ENCODE results near the gene ZNF69. TPM values are rescaled to one million over a fixed set of nuclear protein-coding genes. Genes with fewer than 3 reads are reported as not detected.
A peak's percentile ranks its signal among the peaks of the same experiment; 100 is the strongest.
"Not testable (repeated sequence)": the region's sequence is repeated elsewhere in the genome, so short reads cannot be mapped to it uniquely, and the experiment has no call there.

ZNF69 gene
- polyA plus RNA-seq, 2 donors: 0.36 to 1.2 TPM

- H3K36me3 ChIP-seq (ENCODE audit: control insufficient read depth in 2 of 2, insufficient read depth in 2 of 2, low read length in 1 of 2); H3K4me1 ChIP-seq (ENCODE audit: control insufficient read depth in 2 of 2, insufficient read depth in 2 of 2, low read length in 1 of 2); H3K9me3 ChIP-seq (ENCODE audit: control insufficient read depth in 2 of 2, insufficient read depth in 1 of 2, low read depth in 1 of 2, low read length in 1 of 2); H3K27me3 ChIP-seq (ENCODE audit: control insufficient read depth in 1 of 2, insufficient read depth in 2 of 2, low read length in 2 of 2): not testable (repeated sequence)
- peak overlapping the region; percentile 95 to 99 for H3K27ac ChIP-seq (ENCODE audit: low read depth in 2 of 2, low read length in 1 of 2)
- peak overlapping the region; percentile 80 to 97 for H3K4me3 ChIP-seq (ENCODE audit: low read depth in 1 of 2, low read length in 2 of 2)
- WGBS, 2 donors: 5 to 6% methylated on average over 10 of the region's 10 CpGs
Observed at GRCh38 chr19:11925651-11926187, 38.1 kb downstream of the ZNF69 start.

DNA sequence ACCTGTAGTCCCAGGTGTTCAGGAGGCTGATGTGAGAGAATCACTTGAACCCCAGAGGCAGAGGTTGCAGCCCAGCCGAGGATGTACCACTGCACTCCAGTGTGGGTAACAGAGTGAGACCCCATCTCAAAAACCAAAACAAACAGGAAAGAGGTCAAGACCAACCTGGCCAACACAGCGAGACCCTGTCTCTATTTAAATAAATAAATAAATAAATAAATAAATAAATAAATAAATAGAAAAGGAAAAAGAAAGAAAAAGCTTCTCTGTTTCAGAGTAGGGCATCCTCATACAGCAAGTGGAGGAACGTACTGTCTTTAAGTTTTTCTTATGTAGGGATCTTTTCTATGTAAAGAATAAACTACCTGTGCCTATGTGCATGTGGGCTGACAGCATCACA is 39.6 kb downstream of the ZNF69 start:
- no peaks in the 10 kb centered on the region for H3K27me3 ChIP-seq (ENCODE audit: control insufficient read depth in 1 of 2, insufficient read depth in 2 of 2, low read length in 2 of 2)
- no peaks in the 10 kb centered on the region for H3K9me3 ChIP-seq (ENCODE audit: control insufficient read depth in 2 of 2, insufficient read depth in 1 of 2, low read depth in 1 of 2, low read length in 1 of 2)
- no peaks in the 10 kb centered on the region for H3K4me1 ChIP-seq (ENCODE audit: control insufficient read depth in 2 of 2, insufficient read depth in 2 of 2, low read length in 1 of 2)
- 88 to 91% methylated on average over 3 of the region's 3 CpGs for WGBS, 2 donors
- no peaks in the 10 kb centered on the region for H3K36me3 ChIP-seq (ENCODE audit: control insufficient read depth in 2 of 2, insufficient read depth in 2 of 2, low read length in 1 of 2)
- H3K4me3 ChIP-seq (ENCODE audit: low read depth in 1 of 2, low read length in 2 of 2): no peak overlapping the region
- H3K27ac ChIP-seq (ENCODE audit: low read depth in 2 of 2, low read length in 1 of 2): no peak overlapping the region

GRCh38 chr19:11931051-11931450 is 43.5 kb downstream of the ZNF69 start:
- WGBS, 2 donors: 82 to 90% methylated on average over 3 of the region's 3 CpGs
- no peaks in the 10 kb centered on the region for H3K4me1 ChIP-seq (ENCODE audit: control insufficient read depth in 2 of 2, insufficient read depth in 2 of 2, low read length in 1 of 2)
- no peak overlapping the region for H3K27ac ChIP-seq (ENCODE audit: low read depth in 2 of 2, low read length in 1 of 2)
- H3K36me3 ChIP-seq (ENCODE audit: control insufficient read depth in 2 of 2, insufficient read depth in 2 of 2, low read length in 1 of 2): no peaks in the 10 kb centered on the region
- peaks cover 0 to 6% of the 10 kb centered on the region in 2 donors for H3K9me3 ChIP-seq (ENCODE audit: control insufficient read depth in 2 of 2, insufficient read depth in 1 of 2, low read depth in 1 of 2, low read length in 1 of 2)
- no peaks in the 10 kb centered on the region for H3K27me3 ChIP-seq (ENCODE audit: control insufficient read depth in 1 of 2, insufficient read depth in 2 of 2, low read length in 2 of 2)
- H3K4me3 ChIP-seq (ENCODE audit: low read depth in 1 of 2, low read length in 2 of 2): no peak overlapping the region

GRCh38 chr19:11931513-11931912 is 43.9 kb downstream of the ZNF69 start:
- Histone ChIP-seq H3K9me3 (ENCODE audit: control insufficient read depth in 2 of 2, insufficient read depth in 1 of 2, low read depth in 1 of 2, low read length in 1 of 2) (peaks cover 0 to 6% of the 10 kb centered on the region in 2 donors), H3K27ac (ENCODE audit: low read depth in 2 of 2, low read length in 1 of 2) (no peak overlapping the region), H3K27me3 (ENCODE audit: control insufficient read depth in 1 of 2, insufficient read depth in 2 of 2, low read length in 2 of 2) (no peaks in the 10 kb centered on the region), H3K36me3 (ENCODE audit: control insufficient read depth in 2 of 2, insufficient read depth in 2 of 2, low read length in 1 of 2) (no peaks in the 10 kb centered on the region), H3K4me3 (ENCODE audit: low read depth in 1 of 2, low read length in 2 of 2) (no peak overlapping the region), H3K4me1 (ENCODE audit: control insufficient read depth in 2 of 2, insufficient read depth in 2 of 2, low read length in 1 of 2) (no peaks in the 10 kb centered on the region)
- 95 to 96% methylated on average over 3 of the region's 3 CpGs for WGBS, 2 donors

DNA sequence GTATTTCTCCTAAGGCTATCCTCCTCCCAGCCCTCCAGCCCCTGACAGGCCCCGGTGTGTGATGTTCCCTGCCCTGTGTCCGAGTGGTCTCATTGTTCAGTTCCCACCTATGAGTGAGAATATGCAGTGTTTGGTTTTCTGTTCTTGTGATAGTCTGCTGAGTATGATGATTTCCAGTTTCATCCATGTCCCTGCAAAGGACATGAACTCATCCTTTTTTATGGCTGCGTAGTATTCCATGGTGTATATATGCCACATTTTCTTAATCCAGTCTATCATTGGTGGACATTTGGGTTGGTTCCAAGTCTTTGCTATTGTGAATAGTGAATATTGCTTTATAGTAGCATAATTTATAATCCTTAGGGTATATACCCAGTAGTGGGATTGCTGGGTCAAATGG is 48.2 kb downstream of the ZNF69 start:
- H3K27me3 ChIP-seq (ENCODE audit: control insufficient read depth in 1 of 2, insufficient read depth in 2 of 2, low read length in 2 of 2); H3K4me3 ChIP-seq (ENCODE audit: low read depth in 1 of 2, low read length in 2 of 2); H3K4me1 ChIP-seq (ENCODE audit: control insufficient read depth in 2 of 2, insufficient read depth in 2 of 2, low read length in 1 of 2); H3K36me3 ChIP-seq (ENCODE audit: control insufficient read depth in 2 of 2, insufficient read depth in 2 of 2, low read length in 1 of 2); H3K27ac ChIP-seq (ENCODE audit: low read depth in 2 of 2, low read length in 1 of 2): not testable (repeated sequence)
- WGBS, 2 donors: 98 to 99% methylated on average over 3 of the region's 3 CpGs
- peaks cover 0 to 11% of the 10 kb centered on the region in 2 donors for H3K9me3 ChIP-seq (ENCODE audit: control insufficient read depth in 2 of 2, insufficient read depth in 1 of 2, low read depth in 1 of 2, low read length in 1 of 2)

DNA sequence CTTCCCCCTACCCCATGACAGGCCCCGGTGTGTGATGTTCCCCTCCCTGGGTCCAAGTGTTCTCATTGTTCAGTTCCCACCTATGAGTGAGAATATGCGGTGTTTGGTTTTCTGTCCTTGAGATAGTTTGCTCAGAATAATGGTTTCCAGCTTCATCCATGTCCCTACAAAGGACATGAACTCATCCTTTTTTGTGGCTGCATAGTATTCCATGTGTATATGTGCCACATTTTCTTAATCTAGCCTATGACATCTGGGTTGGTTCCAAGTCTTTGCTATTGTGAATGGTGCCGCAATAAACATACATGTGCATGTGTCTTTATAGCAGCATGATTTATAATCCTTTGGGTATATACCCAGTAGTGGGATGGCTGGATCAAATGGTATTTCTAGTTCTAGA is 50.8 kb downstream of the ZNF69 start:
- H3K27me3 ChIP-seq (ENCODE audit: control insufficient read depth in 1 of 2, insufficient read depth in 2 of 2, low read length in 2 of 2); H3K27ac ChIP-seq (ENCODE audit: low read depth in 2 of 2, low read length in 1 of 2); H3K4me1 ChIP-seq (ENCODE audit: control insufficient read depth in 2 of 2, insufficient read depth in 2 of 2, low read length in 1 of 2); H3K36me3 ChIP-seq (ENCODE audit: control insufficient read depth in 2 of 2, insufficient read depth in 2 of 2, low read length in 1 of 2); H3K4me3 ChIP-seq (ENCODE audit: low read depth in 1 of 2, low read length in 2 of 2): not testable (repeated sequence)
- 96% methylated on average over 3 of the region's 3 CpGs for WGBS, 2 donors
- peaks cover 7 to 23% of the 10 kb centered on the region in 2 donors for H3K9me3 ChIP-seq (ENCODE audit: control insufficient read depth in 2 of 2, insufficient read depth in 1 of 2, low read depth in 1 of 2, low read length in 1 of 2)

GRCh38 chr19:11941361-11941887 is 53.8 kb downstream of the ZNF69 start:
- not testable (repeated sequence) for H3K4me3 ChIP-seq (ENCODE audit: low read depth in 1 of 2, low read length in 2 of 2); H3K27ac ChIP-seq (ENCODE audit: low read depth in 2 of 2, low read length in 1 of 2); H3K27me3 ChIP-seq (ENCODE audit: control insufficient read depth in 1 of 2, insufficient read depth in 2 of 2, low read length in 2 of 2); H3K4me1 ChIP-seq (ENCODE audit: control insufficient read depth in 2 of 2, insufficient read depth in 2 of 2, low read length in 1 of 2)
- WGBS, 2 donors: 95 to 98% methylated on average over 27 to 29 of the region's 29 CpGs
- peaks cover 9 to 10% of the 10 kb centered on the region in 2 donors for H3K36me3 ChIP-seq (ENCODE audit: control insufficient read depth in 2 of 2, insufficient read depth in 2 of 2, low read length in 1 of 2)
- peaks cover 29 to 43% of the 10 kb centered on the region in 2 donors for H3K9me3 ChIP-seq (ENCODE audit: control insufficient read depth in 2 of 2, insufficient read depth in 1 of 2, low read depth in 1 of 2, low read length in 1 of 2)

DNA sequence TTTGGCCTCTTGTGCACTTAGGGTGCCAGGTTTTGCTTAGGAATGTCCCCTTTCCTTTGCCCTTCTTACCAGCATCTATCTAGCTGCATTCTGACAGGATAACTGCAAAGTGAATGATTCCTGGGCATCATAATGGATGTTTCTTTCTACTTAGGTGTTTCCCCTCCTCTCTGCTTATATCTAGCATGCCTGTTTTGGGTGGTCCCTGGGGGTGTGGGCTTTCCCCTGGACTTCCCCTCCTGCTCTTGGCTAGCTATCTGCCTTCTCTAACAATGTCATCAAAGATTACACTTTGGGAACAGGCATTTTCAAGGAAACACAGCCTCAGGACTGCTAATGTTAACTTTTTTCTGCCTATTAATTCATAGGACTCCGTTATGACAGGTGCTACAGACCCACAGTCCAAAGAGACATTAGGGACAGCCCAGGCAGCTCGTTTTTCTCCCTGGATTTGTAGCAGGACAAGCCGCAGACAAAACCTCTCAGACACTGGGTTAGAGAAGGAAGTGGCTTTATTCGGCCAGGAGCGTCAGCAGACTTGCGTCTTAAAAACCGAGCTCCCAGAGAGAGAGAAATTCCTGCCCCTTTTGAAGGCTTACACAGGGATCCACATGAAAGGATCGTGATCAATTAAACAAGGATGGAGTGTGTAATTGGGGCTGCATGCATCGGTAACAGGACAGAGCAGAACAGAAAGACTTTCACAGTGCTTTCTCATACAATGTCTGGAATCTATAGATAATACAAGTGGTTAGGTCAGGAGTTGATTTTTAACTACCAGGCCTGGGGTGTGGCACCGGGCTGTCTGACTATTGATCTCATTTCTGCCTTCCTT is 54.6 kb downstream of the ZNF69 start:
- Histone ChIP-seq H3K36me3 (ENCODE audit: control insufficient read depth in 2 of 2, insufficient read depth in 2 of 2, low read length in 1 of 2) (peaks cover 9 to 13% of the 10 kb centered on the region in 2 donors), H3K4me3 (ENCODE audit: low read depth in 1 of 2, low read length in 2 of 2) (no peak overlapping the region), H3K4me1 (ENCODE audit: control insufficient read depth in 2 of 2, insufficient read depth in 2 of 2, low read length in 1 of 2) (no peaks in the 10 kb centered on the region), H3K27me3 (ENCODE audit: control insufficient read depth in 1 of 2, insufficient read depth in 2 of 2, low read length in 2 of 2) (no peaks in the 10 kb centered on the region), H3K9me3 (ENCODE audit: control insufficient read depth in 2 of 2, insufficient read depth in 1 of 2, low read depth in 1 of 2, low read length in 1 of 2) (peaks cover 31 to 47% of the 10 kb centered on the region in 2 donors), H3K27ac (ENCODE audit: low read depth in 2 of 2, low read length in 1 of 2) (no peak overlapping the region)
- WGBS, 2 donors: 96 to 97% methylated on average over 10 of the region's 10 CpGs

- Histone ChIP-seq H3K4me3 (ENCODE audit: low read depth in 1 of 2, low read length in 2 of 2) (no peak overlapping the region), H3K27ac (ENCODE audit: low read depth in 2 of 2, low read length in 1 of 2) (no peak overlapping the region), H3K9me3 (ENCODE audit: control insufficient read depth in 2 of 2, insufficient read depth in 1 of 2, low read depth in 1 of 2, low read length in 1 of 2) (peaks cover 31 to 50% of the 10 kb centered on the region in 2 donors), H3K36me3 (ENCODE audit: control insufficient read depth in 2 of 2, insufficient read depth in 2 of 2, low read length in 1 of 2) (peaks cover 12 to 16% of the 10 kb centered on the region in 2 donors), H3K27me3 (ENCODE audit: control insufficient read depth in 1 of 2, insufficient read depth in 2 of 2, low read length in 2 of 2) (no peaks in the 10 kb centered on the region), H3K4me1 (ENCODE audit: control insufficient read depth in 2 of 2, insufficient read depth in 2 of 2, low read length in 1 of 2) (no peaks in the 10 kb centered on the region)
Observed at GRCh38 chr19:11942843-11943108, 55.2 kb downstream of the ZNF69 start.

- Histone ChIP-seq H3K36me3 (ENCODE audit: control insufficient read depth in 2 of 2, insufficient read depth in 2 of 2, low read length in 1 of 2) (peaks cover 24 to 26% of the 10 kb centered on the region in 2 donors), H3K27ac (ENCODE audit: low read depth in 2 of 2, low read length in 1 of 2) (no peak overlapping the region), H3K4me1 (ENCODE audit: control insufficient read depth in 2 of 2, insufficient read depth in 2 of 2, low read length in 1 of 2) (no peaks in the 10 kb centered on the region), H3K4me3 (ENCODE audit: low read depth in 1 of 2, low read length in 2 of 2) (no peak overlapping the region), H3K27me3 (ENCODE audit: control insufficient read depth in 1 of 2, insufficient read depth in 2 of 2, low read length in 2 of 2) (no peaks in the 10 kb centered on the region), H3K9me3 (ENCODE audit: control insufficient read depth in 2 of 2, insufficient read depth in 1 of 2, low read depth in 1 of 2, low read length in 1 of 2) (peaks cover 38 to 55% of the 10 kb centered on the region in 2 donors)
- WGBS, 2 donors: 95 to 97% methylated on average over 4 of the region's 4 CpGs
Observed at GRCh38 chr19:11944656-11945055, 57.1 kb downstream of the ZNF69 start.
